Transverse colon (tissue), 4 donors: ENCODE measurements around the gene VCP.

Experiments
- POLR2A ChIP-seq: fragments of 450-650 bp; IDR thresholded peaks from one replicate; pipeline ENCODE4 v1.6.1; 2016; ENCODE audit warnings: antibody characterized with exemption, mild to moderate bottlenecking, moderate library complexity
- POLR2AphosphoS5 ChIP-seq, 3 donors: sonication (generic); formaldehyde crosslinking; IDR thresholded peaks; one replicate each; pipeline ENCODE4 v1.6.1; 2016; ENCODE audit warnings: antibody characterized with exemption in 3 of 3
- TF ChIP-seq, protein P1 (sequence below), 5 experiments: fragments of 200-600 bp in 3 of 5; fragments of 450-650 bp in 2 of 5; sonication (generic) in 3 of 5; IDR thresholded peaks; 1 replicate in 2 of 5; 2 replicates in 3 of 5; pipeline ENCODE4 v1.5.1; 2016 to 2017; ENCODE audit warnings: antibody characterized with exemption in 5 of 5, inconsistent platforms in 3 of 5, mild to moderate bottlenecking in 2 of 5, moderate library complexity in 1 of 5

GRCh38 chr9:35072461-35073278, at the start of gene VCP:
- TF ChIP-seq, protein P1, sequence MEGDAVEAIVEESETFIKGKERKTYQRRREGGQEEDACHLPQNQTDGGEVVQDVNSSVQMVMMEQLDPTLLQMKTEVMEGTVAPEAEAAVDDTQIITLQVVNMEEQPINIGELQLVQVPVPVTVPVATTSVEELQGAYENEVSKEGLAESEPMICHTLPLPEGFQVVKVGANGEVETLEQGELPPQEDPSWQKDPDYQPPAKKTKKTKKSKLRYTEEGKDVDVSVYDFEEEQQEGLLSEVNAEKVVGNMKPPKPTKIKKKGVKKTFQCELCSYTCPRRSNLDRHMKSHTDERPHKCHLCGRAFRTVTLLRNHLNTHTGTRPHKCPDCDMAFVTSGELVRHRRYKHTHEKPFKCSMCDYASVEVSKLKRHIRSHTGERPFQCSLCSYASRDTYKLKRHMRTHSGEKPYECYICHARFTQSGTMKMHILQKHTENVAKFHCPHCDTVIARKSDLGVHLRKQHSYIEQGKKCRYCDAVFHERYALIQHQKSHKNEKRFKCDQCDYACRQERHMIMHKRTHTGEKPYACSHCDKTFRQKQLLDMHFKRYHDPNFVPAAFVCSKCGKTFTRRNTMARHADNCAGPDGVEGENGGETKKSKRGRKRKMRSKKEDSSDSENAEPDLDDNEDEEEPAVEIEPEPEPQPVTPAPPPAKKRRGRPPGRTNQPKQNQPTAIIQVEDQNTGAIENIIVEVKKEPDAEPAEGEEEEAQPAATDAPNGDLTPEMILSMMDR (IDR thresholded peaks at IDR 0.05) = no peak
- TF ChIP-seq POLR2A = peak; percentile 94
- peak; percentile 95 to 97 (median 96) for TF ChIP-seq POLR2AphosphoS5 (IDR thresholded peaks at IDR 0.05)
